ENCODE measurements around the gene KCNG2. TPM values are rescaled to one million over a fixed set of nuclear protein-coding genes. Genes with fewer than 3 reads are reported as not detected.

KCNG2 gene
- total RNA-seq, 4 donors from 2014 or later: 0.41 to 6.7 TPM; not detected in 2

DNA sequence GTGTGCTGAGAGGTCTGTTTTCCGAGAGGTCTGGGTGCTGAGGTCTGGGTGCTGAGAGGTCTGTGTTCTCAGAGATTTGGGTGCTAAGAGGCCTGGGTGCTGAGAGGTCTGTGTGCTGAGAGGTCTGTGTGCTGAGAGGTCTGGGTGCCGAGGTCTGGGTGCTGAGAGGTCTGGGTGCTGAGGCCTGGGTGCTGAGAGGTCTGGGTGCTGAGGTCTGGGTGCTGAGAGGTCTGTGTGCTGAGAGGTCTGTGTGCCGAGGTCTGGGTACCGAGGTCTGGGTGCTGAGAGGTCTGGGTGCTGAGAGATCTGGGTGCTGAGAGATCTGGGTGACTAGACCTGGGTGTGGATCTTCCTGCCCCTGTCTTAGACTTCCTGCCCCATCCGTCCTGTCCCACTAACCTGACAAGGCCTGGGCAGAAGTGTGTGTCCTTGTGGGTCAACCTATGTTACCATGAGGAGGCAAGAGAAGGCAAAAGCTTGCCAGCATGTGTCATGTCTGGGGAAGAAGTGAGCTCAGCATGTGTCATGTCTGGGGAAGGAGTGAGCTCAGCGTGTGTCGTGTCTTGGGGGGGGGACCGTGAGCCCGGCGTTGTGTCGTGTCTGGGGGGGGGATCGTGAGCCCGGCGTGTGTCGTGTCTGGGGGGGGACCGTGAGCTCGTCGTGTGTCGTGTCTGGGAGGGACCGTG lies 69.3 kb downstream of the KCNG2 start:
- no peak for DNase-seq
- intact Hi-C loops (cut with DNase I; ENCODE audit: low total_unique reads): no loop called here
- WGBS, 2 donors (ENCODE audit: low coverage in 1 of 2): 79% methylated on average over 20 of the region's 20 CpGs; no CpG with 5 or more reads in 1 of the 2 donors

DNA sequence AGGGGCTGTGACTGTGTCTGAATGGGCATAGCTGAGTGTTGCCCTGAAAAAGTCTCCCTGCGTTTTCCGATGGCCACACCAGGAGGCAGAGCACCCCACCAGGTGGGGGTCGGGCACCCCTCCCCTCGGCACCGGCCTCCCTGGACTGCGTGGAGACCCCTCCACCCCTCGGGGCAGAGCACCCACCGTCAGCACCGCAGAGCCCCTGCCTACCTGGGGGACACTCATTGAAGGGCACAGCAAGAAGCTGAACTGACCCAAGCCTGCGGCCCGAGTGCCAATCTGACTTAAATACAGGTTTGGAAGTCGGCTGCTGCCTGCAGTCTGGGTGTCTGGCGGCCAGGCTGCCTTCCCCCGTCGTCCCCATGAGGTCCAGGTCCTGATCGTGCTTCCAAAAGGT lies 69.9 kb downstream of the KCNG2 start:
- 70 to 86% methylated on average over 2 to 16 of the region's 16 CpGs for WGBS, 2 donors (ENCODE audit: low coverage in 1 of 2)
- intact Hi-C loops (cut with DNase I; ENCODE audit: low total_unique reads): no loop called here
- Histone ChIP-seq H3K27ac (no peak overlapping the region), H3K27me3 (no peaks in the 10 kb centered on the region), H3K4me3 (no peak overlapping the region), H3K9me3 (no peaks in the 10 kb centered on the region), H3K36me3 (no peaks in the 10 kb centered on the region), H3K4me1 (no peaks in the 10 kb centered on the region)
- in situ Hi-C loops (cut with MboI; ENCODE audit: low pct_ligation_motif_present in 1 of 4, low pct_unique_long_range_greater_than_20kb in 1 of 4, low sequenced_read_pairs in 3 of 4): no loop called here
- no peak for TF ChIP-seq POLR2AphosphoS5 (IDR thresholded peaks at IDR 0.05)
- TF ChIP-seq POLR2A (IDR thresholded peaks at IDR 0.05): no peak
- no peak for TF ChIP-seq EP300 (IDR thresholded peaks at IDR 0.05; ENCODE audit: low read depth)
- TF ChIP-seq CTCF (IDR thresholded peaks at IDR 0.05): no peak
- no peak for DNase-seq

More for the DNA sequence above, 69.3 kb downstream of the KCNG2 start:
- TF ChIP-seq POLR2A (IDR thresholded peaks at IDR 0.05) (no peak), EP300 (IDR thresholded peaks at IDR 0.05; ENCODE audit: low read depth) (no peak), CTCF (IDR thresholded peaks at IDR 0.05) (no peak), POLR2AphosphoS5 (IDR thresholded peaks at IDR 0.05) (no peak)
- no peak overlapping the region for H3K27ac ChIP-seq
- H3K27me3 ChIP-seq: no peaks in the 10 kb centered on the region
- no peaks in the 10 kb centered on the region for H3K36me3 ChIP-seq
- no peaks in the 10 kb centered on the region for H3K9me3 ChIP-seq
- no peaks in the 10 kb centered on the region for H3K4me1 ChIP-seq
- in situ Hi-C loops (cut with MboI; ENCODE audit: low pct_ligation_motif_present in 1 of 4, low pct_unique_long_range_greater_than_20kb in 1 of 4, low sequenced_read_pairs in 3 of 4): no loop called here
- no peak overlapping the region for H3K4me3 ChIP-seq

DNA sequence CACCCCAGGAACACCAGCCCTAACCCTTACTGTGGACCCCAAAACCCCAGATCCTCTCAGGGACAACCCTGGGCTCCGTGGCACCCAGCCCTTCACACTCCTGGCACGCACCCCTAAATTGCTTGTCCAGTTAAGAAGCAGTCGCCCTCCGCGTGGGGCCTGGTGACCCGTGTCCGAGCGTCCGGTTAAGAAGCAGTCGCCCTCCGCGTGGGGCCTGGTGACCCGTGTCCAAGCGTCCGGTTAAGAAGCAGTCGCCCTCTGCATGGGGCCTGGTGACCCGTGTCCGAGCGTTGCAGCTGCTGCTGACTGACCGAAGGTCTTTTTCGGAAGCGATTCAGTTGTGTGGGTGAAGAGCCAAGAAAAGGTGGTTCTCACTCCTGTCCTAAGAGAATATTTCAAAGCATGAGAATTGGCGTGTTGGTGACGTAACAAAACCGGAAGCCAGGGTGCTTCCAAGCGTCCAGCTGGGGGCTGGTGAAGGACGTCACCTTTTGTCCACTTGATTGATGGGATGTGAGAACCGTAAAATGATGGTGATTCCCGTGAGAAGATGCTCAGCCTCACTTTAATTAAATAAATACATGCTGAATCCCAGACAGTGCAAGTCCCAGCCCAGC lies 70.5 kb downstream of the KCNG2 start:
- Histone ChIP-seq H3K27me3 (peaks cover 6% of the 10 kb centered on the region), H3K36me3 (no peaks in the 10 kb centered on the region), H3K27ac (no peak overlapping the region), H3K4me1 (no peaks in the 10 kb centered on the region), H3K9me3 (no peaks in the 10 kb centered on the region), H3K4me3 (no peak overlapping the region)
- WGBS, 2 donors (ENCODE audit: low coverage in 1 of 2): 90 to 92% methylated on average over 7 to 29 of the region's 29 CpGs
- no peak for TF ChIP-seq POLR2A (IDR thresholded peaks at IDR 0.05)
- TF ChIP-seq POLR2AphosphoS5 (IDR thresholded peaks at IDR 0.05): no peak
- no peak for TF ChIP-seq CTCF (IDR thresholded peaks at IDR 0.05)
- TF ChIP-seq EP300 (IDR thresholded peaks at IDR 0.05; ENCODE audit: low read depth): no peak
- intact Hi-C loops (cut with DNase I; ENCODE audit: low total_unique reads) (no loop called here), in situ Hi-C loops (cut with MboI; ENCODE audit: low pct_ligation_motif_present in 1 of 4, low pct_unique_long_range_greater_than_20kb in 1 of 4, low sequenced_read_pairs in 3 of 4) (no loop called here)
- no peak for DNase-seq

- intact Hi-C loops (cut with DNase I; ENCODE audit: low total_unique reads) (no loop called here), in situ Hi-C loops (cut with MboI; ENCODE audit: low pct_ligation_motif_present in 1 of 4, low pct_unique_long_range_greater_than_20kb in 1 of 4, low sequenced_read_pairs in 3 of 4) (no loop called here)
- H3K36me3 ChIP-seq: no peaks in the 10 kb centered on the region
- H3K27me3 ChIP-seq: peaks cover 9% of the 10 kb centered on the region
- no peaks in the 10 kb centered on the region for H3K4me1 ChIP-seq
- no peak for TF ChIP-seq EP300 (IDR thresholded peaks at IDR 0.05; ENCODE audit: low read depth)
- TF ChIP-seq CTCF (IDR thresholded peaks at IDR 0.05): no peak
- TF ChIP-seq POLR2A (IDR thresholded peaks at IDR 0.05): no peak
- no peak for TF ChIP-seq POLR2AphosphoS5 (IDR thresholded peaks at IDR 0.05)
- H3K9me3 ChIP-seq: no peaks in the 10 kb centered on the region
- no peak overlapping the region for H3K27ac ChIP-seq
- no peak for DNase-seq
- WGBS, 2 donors (ENCODE audit: low coverage in 1 of 2): 80% methylated on average over 25 of the region's 32 CpGs; no CpG with 5 or more reads in 1 of the 2 donors
- H3K4me3 ChIP-seq: no peak overlapping the region
Observed at GRCh38 chr18:79868811-79869541, 71.2 kb downstream of the KCNG2 start.

Measured in transverse colon (tissue), 4 donors.